ENCODE results near the gene KDM4B. TPM values are rescaled to one million over a fixed set of nuclear protein-coding genes. Genes with fewer than 3 reads are reported as not detected.

The KDM4B gene
- total and polyA plus RNA-seq, 2 of the 8 experiments (the other 6 are each of a cell fraction or from before 2014, with no cell fraction given), result 12.0 to 31.9 TPM

DNA sequence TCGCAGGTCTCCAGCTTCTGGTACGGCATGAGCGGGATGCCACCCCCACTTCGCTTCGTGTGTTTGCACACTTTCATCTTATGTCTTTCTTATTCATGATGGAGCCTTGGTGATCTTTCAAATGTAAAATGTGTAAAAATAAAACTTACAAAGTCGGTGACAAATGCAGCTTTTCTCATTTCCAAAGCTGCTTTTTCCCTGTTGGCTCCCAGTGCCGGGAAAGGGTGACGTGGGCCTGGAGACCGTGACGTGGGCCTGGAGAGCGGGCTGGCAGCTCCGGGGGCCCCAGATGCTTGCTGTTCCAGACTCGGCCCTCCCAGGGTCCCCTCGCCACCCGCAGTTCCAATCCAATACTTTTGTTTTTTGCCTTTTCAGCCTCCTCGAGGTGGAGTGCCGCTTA is 101.4 kb downstream of the KDM4B start (continued):
- TF ChIP-seq, protein P1, sequence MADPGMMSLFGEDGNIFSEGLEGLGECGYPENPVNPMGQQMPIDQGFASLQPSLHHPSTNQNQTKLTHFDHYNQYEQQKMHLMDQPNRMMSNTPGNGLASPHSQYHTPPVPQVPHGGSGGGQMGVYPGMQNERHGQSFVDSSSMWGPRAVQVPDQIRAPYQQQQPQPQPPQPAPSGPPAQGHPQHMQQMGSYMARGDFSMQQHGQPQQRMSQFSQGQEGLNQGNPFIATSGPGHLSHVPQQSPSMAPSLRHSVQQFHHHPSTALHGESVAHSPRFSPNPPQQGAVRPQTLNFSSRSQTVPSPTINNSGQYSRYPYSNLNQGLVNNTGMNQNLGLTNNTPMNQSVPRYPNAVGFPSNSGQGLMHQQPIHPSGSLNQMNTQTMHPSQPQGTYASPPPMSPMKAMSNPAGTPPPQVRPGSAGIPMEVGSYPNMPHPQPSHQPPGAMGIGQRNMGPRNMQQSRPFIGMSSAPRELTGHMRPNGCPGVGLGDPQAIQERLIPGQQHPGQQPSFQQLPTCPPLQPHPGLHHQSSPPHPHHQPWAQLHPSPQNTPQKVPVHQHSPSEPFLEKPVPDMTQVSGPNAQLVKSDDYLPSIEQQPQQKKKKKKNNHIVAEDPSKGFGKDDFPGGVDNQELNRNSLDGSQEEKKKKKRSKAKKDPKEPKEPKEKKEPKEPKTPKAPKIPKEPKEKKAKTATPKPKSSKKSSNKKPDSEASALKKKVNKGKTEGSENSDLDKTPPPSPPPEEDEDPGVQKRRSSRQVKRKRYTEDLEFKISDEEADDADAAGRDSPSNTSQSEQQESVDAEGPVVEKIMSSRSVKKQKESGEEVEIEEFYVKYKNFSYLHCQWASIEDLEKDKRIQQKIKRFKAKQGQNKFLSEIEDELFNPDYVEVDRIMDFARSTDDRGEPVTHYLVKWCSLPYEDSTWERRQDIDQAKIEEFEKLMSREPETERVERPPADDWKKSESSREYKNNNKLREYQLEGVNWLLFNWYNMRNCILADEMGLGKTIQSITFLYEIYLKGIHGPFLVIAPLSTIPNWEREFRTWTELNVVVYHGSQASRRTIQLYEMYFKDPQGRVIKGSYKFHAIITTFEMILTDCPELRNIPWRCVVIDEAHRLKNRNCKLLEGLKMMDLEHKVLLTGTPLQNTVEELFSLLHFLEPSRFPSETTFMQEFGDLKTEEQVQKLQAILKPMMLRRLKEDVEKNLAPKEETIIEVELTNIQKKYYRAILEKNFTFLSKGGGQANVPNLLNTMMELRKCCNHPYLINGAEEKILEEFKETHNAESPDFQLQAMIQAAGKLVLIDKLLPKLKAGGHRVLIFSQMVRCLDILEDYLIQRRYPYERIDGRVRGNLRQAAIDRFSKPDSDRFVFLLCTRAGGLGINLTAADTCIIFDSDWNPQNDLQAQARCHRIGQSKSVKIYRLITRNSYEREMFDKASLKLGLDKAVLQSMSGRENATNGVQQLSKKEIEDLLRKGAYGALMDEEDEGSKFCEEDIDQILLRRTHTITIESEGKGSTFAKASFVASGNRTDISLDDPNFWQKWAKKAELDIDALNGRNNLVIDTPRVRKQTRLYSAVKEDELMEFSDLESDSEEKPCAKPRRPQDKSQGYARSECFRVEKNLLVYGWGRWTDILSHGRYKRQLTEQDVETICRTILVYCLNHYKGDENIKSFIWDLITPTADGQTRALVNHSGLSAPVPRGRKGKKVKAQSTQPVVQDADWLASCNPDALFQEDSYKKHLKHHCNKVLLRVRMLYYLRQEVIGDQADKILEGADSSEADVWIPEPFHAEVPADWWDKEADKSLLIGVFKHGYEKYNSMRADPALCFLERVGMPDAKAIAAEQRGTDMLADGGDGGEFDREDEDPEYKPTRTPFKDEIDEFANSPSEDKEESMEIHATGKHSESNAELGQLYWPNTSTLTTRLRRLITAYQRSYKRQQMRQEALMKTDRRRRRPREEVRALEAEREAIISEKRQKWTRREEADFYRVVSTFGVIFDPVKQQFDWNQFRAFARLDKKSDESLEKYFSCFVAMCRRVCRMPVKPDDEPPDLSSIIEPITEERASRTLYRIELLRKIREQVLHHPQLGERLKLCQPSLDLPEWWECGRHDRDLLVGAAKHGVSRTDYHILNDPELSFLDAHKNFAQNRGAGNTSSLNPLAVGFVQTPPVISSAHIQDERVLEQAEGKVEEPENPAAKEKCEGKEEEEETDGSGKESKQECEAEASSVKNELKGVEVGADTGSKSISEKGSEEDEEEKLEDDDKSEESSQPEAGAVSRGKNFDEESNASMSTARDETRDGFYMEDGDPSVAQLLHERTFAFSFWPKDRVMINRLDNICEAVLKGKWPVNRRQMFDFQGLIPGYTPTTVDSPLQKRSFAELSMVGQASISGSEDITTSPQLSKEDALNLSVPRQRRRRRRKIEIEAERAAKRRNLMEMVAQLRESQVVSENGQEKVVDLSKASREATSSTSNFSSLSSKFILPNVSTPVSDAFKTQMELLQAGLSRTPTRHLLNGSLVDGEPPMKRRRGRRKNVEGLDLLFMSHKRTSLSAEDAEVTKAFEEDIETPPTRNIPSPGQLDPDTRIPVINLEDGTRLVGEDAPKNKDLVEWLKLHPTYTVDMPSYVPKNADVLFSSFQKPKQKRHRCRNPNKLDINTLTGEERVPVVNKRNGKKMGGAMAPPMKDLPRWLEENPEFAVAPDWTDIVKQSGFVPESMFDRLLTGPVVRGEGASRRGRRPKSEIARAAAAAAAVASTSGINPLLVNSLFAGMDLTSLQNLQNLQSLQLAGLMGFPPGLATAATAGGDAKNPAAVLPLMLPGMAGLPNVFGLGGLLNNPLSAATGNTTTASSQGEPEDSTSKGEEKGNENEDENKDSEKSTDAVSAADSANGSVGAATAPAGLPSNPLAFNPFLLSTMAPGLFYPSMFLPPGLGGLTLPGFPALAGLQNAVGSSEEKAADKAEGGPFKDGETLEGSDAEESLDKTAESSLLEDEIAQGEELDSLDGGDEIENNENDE (IDR thresholded peaks at IDR 0.05; ENCODE audit: insufficient replicate concordance, low read length), result no peak
- TF ChIP-seq CREB1 (IDR thresholded peaks at IDR 0.05), result no peak
- TF ChIP-seq YY1 (IDR thresholded peaks at IDR 0.05; ENCODE audit: low read depth, low read length), result no peak
- TF ChIP-seq, protein P2, sequence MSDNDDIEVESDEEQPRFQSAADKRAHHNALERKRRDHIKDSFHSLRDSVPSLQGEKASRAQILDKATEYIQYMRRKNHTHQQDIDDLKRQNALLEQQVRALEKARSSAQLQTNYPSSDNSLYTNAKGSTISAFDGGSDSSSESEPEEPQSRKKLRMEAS (IDR thresholded peaks at IDR 0.05), result no peak
- no peak for TF ChIP-seq EP300 (IDR thresholded peaks at IDR 0.05; ENCODE audit: borderline replicate concordance in 1 of 2, low read depth in 2 of 2, low read length in 2 of 2)
